Small intestine (tissue), 7 donors: ENCODE results near the gene TRIML1. TPM values are rescaled to one million over a fixed set of nuclear protein-coding genes. Genes with fewer than 3 reads are reported as not detected.
A peak's percentile ranks its signal among the peaks of the same experiment; 100 is the strongest.
"Not testable (repeated sequence)": the region's sequence is repeated elsewhere in the genome, so short reads cannot be mapped to it uniquely, and the experiment has no call there.

ENCODE experiments used
- DNase-seq, 2 donors: peaks; one replicate each; pipeline versions ENCODE4 v3.0.0 to v3.0.0-alpha.2; 2013
- FAIRE-seq: peaks from 2 replicates; lab custom pipeline; 2012; peaks lifted over from hg19 to GRCh38; lab: Jason Lieb, UNC
- H3K27ac ChIP-seq, 3 donors: one replicate each; pipeline ENCODE4 v1.5.1; 2013; ENCODE audit warnings: low read length in 2 of 3, mild to moderate bottlenecking in 2 of 3, control low read depth in 1 of 3, inconsistent platforms in 1 of 3, low read depth in 1 of 3, moderate library complexity in 1 of 3
- H3K27me3 ChIP-seq, 3 donors: one replicate each; pipeline ENCODE4 v1.6.1; 2013; ENCODE audit warnings: low read length in 3 of 3, inconsistent platforms in 1 of 3; ENCODE audit not compliant: control insufficient read depth in 3 of 3, insufficient read depth in 3 of 3
- H3K36me3 ChIP-seq, 3 donors: one replicate each; pipeline ENCODE4 v1.6.1; 2013; ENCODE audit warnings: low read length in 3 of 3, inconsistent platforms in 1 of 3, low read depth in 1 of 3, mild to moderate bottlenecking in 1 of 3, moderate library complexity in 1 of 3; ENCODE audit not compliant: control insufficient read depth in 3 of 3, insufficient read depth in 2 of 3
- H3K4me1 ChIP-seq, 3 donors: one replicate each; pipeline ENCODE4 v1.6.1; 2013; ENCODE audit warnings: low read length in 2 of 3, inconsistent platforms in 1 of 3, low read depth in 1 of 3, mild to moderate bottlenecking in 1 of 3, moderate library complexity in 1 of 3; ENCODE audit not compliant: control insufficient read depth in 3 of 3, insufficient read depth in 2 of 3
- H3K4me3 ChIP-seq, 3 donors: one replicate each; pipeline ENCODE4 v1.5.1; 2013; ENCODE audit warnings: low read length in 3 of 3, control low read depth in 1 of 3, inconsistent platforms in 1 of 3, low read depth in 1 of 3, mild to moderate bottlenecking in 1 of 3, moderate library complexity in 1 of 3
- H3K9me3 ChIP-seq, 2 donors: one replicate each; pipeline ENCODE4 v1.6.1; 2013; ENCODE audit warnings: low read depth in 1 of 2, low read length in 1 of 2; ENCODE audit not compliant: control insufficient read depth in 2 of 2, insufficient read depth in 1 of 2
- WGBS, 3 donors: extraction: QIAGEN DNeasy Blood & Tissue Kit; methylation state at CpG; one replicate each; pipeline ENCODE4 v1.1.7; 2013; 5-methylcytosine and 5-hydroxymethylcytosine counted together
- polyA plus RNA-seq, 4 donors: library from polyadenylated mRNA; stranded (reverse) in 3 of 4; unstranded in 1 of 4; fragments of 200-250 nt in 3 of 4; fragments of 120-200 nt in 1 of 4; gene quantifications; one replicate each; pipeline versions ENCODE4 v1.2.1 to v1.2.3, GENCODE V29; 2013
- donor health status: healthy with polysubstance abuse.
- donor health status: control.
- donor health status: control.
- donor health status: Bipolar disorder and iron deficiency.
- donor health status: healthy.

Gene TRIML1
- polyA plus RNA-seq, 4 donors, result not detected

DNA sequence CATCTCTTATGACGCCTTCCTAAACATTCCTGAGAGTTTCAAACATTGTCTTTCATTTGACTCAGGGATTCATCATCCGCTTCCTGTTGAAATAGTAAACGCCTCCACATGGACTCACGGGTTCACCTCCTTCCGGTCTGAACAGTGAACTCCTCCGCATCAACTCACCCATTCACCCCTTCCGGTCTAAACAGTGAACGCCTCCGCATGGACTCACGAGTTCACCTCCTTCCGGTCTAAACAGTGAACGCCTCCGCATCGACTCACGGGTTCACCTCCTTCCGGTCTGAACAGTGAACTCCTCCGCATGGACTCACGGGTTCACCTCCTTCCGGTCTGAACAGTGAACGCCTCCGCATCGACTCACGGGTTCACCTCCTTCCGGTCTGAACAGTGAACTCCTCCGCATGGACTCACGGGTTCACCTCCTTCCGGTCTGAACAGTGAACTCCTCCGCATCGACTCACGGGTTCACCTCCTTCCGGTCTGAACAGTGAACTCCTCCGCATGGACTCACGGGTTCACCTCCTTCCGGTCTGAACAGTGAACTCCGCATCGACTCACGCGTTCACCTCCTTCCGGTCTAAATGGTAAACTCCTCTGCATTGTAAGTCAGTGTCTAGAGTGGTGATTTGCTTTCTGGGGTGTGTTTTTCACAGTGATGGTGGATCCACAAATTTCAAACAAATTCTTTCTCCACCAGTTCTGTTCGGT lies 20.4 kb downstream of the TRIML1 start:
- not testable (repeated sequence) for DNase-seq, H3K4me1 ChIP-seq, H3K27me3 ChIP-seq, H3K27ac ChIP-seq, H3K4me3 ChIP-seq, FAIRE-seq, H3K36me3 ChIP-seq
- WGBS, 3 donors, result 92 to 95% (median 94%) methylated on average over 37 to 40 of the region's 40 CpGs
- H3K9me3 ChIP-seq, result peaks cover 2 to 29% of the 10 kb centered on the region in 2 donors

DNA sequence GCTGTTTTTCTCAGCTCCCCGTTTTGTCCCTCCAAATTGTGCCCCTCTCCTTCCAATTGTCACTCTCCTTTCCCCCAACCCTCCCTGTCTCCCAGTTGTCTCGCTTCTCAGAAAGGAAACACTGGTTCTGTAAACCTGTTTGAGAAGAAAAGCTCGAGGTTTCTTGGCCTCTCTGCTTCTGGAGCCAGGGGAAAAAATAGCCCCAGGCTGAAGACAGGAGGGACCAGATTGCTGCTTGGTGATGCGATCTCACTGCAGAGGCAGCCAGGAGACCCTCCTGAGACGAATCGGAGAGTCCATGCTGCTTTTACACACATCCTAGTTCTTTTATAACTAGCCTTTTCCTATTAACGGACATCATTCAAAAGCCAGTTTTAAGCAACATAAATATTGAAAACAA lies 21.2 kb downstream of the TRIML1 start:
- Histone ChIP-seq H3K36me3 (no peaks in the 10 kb centered on the region), H3K9me3 (peaks cover 2 to 23% of the 10 kb centered on the region in 2 donors), H3K4me1 (no peaks in the 10 kb centered on the region), H3K4me3 (no peak overlapping the region), H3K27ac (no peak overlapping the region), H3K27me3 (no peaks in the 10 kb centered on the region)
- FAIRE-seq (no peak), DNase-seq (no peak)
- 67 to 74% (median 72%) methylated on average over 7 of the region's 7 CpGs for WGBS, 3 donors

DNA sequence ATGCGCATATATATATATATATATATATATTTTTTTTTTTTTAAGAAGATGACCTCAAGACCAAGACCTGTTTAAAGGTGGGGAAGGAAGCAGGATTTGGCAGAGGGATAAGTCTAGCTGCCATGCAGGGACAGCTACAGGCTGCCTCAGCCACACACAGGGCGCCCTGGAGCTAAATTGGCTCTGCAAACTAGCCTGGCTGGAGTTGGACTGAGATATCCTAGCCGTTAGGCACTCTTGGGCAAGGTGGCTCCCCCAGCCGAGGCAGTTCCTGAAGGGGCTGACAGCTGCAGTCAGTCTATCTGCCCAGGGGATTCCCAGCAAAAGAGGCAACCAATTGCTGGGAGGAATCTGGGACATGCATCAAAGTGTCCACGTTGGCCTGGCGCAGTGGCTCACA lies 21.9 kb downstream of the TRIML1 start:
- Histone ChIP-seq H3K4me1 (no peaks in the 10 kb centered on the region), H3K4me3 (no peak overlapping the region), H3K9me3 (peaks cover 2 to 21% of the 10 kb centered on the region in 2 donors), H3K36me3 (no peaks in the 10 kb centered on the region), H3K27ac (no peak overlapping the region), H3K27me3 (no peaks in the 10 kb centered on the region)
- 65 to 76% (median 70%) methylated on average over 6 of the region's 6 CpGs for WGBS, 3 donors
- DNase-seq (no peak), FAIRE-seq (no peak)

DNA sequence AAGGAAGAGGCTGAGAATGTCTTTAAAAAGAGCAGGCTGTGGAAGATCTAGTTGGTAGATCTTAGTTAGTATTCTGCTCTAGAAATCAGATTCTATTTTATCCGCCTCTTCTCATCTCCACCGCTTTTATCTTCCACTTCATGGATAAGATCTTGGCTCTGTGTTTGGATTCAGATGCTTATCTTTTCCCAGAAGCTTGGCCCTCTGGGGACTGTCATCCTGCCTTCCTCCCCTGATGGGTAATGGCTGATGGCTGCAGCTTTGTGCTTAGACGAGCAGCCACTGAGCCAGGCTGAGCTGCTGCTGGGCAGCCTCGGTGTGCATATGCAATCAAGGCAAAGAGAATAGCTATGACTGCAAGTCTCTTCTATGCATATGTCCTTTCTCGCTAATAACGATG lies 23.5 kb downstream of the TRIML1 start:
- no peaks in the 10 kb centered on the region for H3K36me3 ChIP-seq
- no peaks in the 10 kb centered on the region for H3K27me3 ChIP-seq
- 77 to 84% (median 79%) methylated on average over 6 of the region's 6 CpGs for WGBS, 3 donors
- H3K27ac ChIP-seq, result no peak overlapping the region
- no peak for DNase-seq
- H3K9me3 ChIP-seq, result peaks cover 2 to 16% of the 10 kb centered on the region in 2 donors
- H3K4me3 ChIP-seq, result no peak overlapping the region
- no peaks in the 10 kb centered on the region for H3K4me1 ChIP-seq
- FAIRE-seq, result no peak

DNA sequence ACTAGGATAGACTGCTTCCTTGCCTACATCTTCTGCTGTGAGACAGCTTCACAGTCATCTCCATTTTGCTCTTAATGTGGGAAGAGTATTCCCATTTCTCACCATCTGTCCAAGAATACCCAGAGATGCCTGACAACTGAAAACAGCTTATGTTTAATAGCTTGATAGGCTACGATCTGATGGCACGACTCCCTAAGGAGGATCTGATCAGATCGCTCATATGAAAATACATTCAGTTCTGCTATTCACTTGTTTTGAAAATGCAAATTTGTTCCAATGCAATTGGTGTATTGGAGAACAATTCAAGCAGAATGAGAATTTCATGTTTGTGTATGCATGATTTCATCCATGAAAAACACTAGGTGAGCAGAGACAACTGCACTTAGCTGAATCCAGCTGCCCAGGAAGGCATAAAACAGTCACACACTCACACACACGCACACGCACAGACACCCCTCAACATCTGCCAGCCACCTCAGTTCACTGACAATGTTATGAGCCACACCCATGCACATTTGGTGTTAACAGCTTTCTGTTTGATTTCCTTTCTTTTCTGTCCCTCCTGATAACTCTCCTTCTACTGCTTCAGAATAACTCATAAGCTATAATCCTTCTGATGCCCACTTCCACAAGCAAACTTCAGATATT lies 29.6 kb downstream of the TRIML1 start:
- FAIRE-seq (no peak), DNase-seq (peak in 1 of 2 donors; percentile 6)
- no peaks in the 10 kb centered on the region for H3K27me3 ChIP-seq
- H3K36me3 ChIP-seq, result no peaks in the 10 kb centered on the region
- WGBS, 3 donors, result 80 to 89% (median 81%) methylated on average over 5 of the region's 5 CpGs
- no peak overlapping the region for H3K27ac ChIP-seq
- no peaks in the 10 kb centered on the region for H3K4me1 ChIP-seq
- H3K4me3 ChIP-seq, result no peak overlapping the region
- peaks cover 0 to 9% of the 10 kb centered on the region in 2 donors for H3K9me3 ChIP-seq

DNA sequence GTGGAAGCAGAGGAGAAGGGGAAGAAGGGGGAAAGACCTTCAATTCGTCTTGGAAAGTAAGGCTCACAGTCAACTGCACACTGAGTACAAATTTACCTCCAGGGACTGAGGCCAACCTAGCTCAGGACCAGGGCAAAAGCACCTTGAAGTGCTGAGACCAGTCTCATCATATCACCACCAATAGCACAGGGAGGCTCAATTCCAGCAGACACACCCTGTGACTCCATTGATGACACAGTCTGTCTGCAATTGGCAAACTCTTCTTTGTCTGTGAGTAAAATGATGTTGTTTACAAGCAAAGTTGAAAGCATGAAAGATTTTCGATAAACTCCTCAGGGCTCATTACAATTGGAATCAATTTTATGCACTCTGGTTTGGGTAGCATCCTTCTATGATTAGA lies 32.3 kb downstream of the TRIML1 start:
- H3K4me3 ChIP-seq, result no peak overlapping the region
- no peaks in the 10 kb centered on the region for H3K36me3 ChIP-seq
- FAIRE-seq, result no peak
- no peaks in the 10 kb centered on the region for H3K4me1 ChIP-seq
- H3K27ac ChIP-seq, result no peak overlapping the region
- WGBS, 3 donors, result 68 to 78% (median 74%) methylated on average over 2 of the region's 2 CpGs
- H3K9me3 ChIP-seq, result peaks cover 0 to 6% of the 10 kb centered on the region in 2 donors
- no peak for DNase-seq
- no peaks in the 10 kb centered on the region for H3K27me3 ChIP-seq

DNA sequence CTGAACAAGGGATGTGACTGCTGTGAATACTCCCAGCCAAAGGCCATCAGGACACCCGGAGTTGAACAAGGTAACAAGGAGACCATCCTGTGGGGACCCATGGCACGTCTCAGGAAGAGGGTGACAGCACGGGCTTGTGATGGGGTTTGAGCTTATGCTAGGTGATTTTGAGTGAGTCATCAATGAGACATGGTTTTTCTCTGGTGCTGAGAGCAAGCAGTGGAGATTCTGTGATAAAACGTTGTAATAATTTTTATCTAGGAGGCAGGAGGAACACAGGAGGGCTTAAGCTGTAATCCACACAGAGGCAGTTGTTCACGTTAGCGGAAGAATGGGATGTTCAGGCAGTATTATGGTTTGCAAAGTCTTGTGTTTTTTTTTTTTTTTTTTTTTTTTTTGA lies 36.0 kb downstream of the TRIML1 start:
- FAIRE-seq (no peak), DNase-seq (no peak)
- no peaks in the 10 kb centered on the region for H3K36me3 ChIP-seq
- no peak overlapping the region for H3K4me3 ChIP-seq
- H3K4me1 ChIP-seq, result no peaks in the 10 kb centered on the region
- peaks cover 0 to 6% of the 10 kb centered on the region in 2 donors for H3K9me3 ChIP-seq
- no peak overlapping the region for H3K27ac ChIP-seq
- WGBS, 3 donors, result 84 to 89% (median 85%) methylated on average over 6 of the region's 6 CpGs
- H3K27me3 ChIP-seq, result no peaks in the 10 kb centered on the region

DNA sequence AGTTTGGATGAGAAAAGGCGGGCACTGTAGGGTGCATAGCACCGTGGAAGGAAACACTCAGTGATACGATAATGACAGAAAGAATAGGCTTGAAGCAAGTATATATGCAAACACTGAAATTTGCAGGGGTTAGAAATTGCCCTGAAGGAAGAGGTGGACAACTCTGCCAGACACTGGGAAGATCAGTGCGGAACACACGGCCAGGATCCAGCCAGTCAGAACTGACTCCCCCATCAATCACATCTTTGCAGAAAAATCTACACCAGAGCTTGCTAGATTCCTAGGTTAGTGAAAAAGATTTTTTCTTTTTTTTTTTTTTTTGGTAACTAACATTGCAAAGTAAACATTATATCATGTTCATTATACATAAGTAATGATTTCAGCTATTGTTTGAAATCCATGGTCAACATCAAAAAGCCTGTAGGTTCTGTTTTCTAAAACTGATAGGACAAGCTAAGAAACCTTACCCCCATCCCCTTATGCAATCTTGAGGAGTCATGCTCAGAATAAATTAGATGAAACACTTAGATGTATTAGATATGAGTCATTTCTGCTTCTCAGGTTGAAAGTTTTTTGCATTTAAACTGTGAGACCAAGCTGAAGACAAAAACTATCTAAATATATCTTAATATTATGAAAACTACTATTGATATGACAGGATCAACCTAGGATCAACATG lies 38.9 kb downstream of the TRIML1 start:
- Histone ChIP-seq H3K27me3 (no peaks in the 10 kb centered on the region), H3K36me3 (no peaks in the 10 kb centered on the region), H3K4me1 (no peaks in the 10 kb centered on the region), H3K4me3 (no peak overlapping the region), H3K27ac (no peak overlapping the region), H3K9me3 (no peaks in the 10 kb centered on the region)
- no peak for DNase-seq
- no peak for FAIRE-seq
- 86 to 92% (median 91%) methylated on average over 5 of the region's 5 CpGs for WGBS, 3 donors
